Right lobe of liver (tissue), 6 donors: Measurements from ENCODE around the gene PZP. TPM values are rescaled to one million over a fixed set of nuclear protein-coding genes. Genes with fewer than 3 reads are reported as not detected.
A peak's percentile ranks its signal among the peaks of the same experiment; 100 is the strongest.
"Not testable (repeated sequence)": the region's sequence is repeated elsewhere in the genome, so short reads cannot be mapped to it uniquely, and the experiment has no call there.

Experiments used
- ATAC-seq, 4 donors: fragments of 200-7000 bp; cut with Tn5 transposase; one replicate each; pipeline ENCODE4 v1.9.1; 2020; ENCODE audit warnings: mild to moderate bottlenecking in 4 of 4, moderate library complexity in 4 of 4
- DNase-seq, 3 donors: peaks; one replicate each; pipeline ENCODE4 v3.0.0-alpha.2; 2020
- H3K27ac ChIP-seq, 3 donors: fragments of 200-600 bp; one replicate each; pipeline ENCODE4 v1.8.0; 2022
- H3K27me3 ChIP-seq, 2 donors: fragments of 200-600 bp; one replicate each; pipeline ENCODE4 v1.8.0; 2022
- H3K36me3 ChIP-seq, 4 donors: fragments of 200-600 bp; sonication (generic) in 1 of 4; one replicate each; pipeline versions ENCODE4 v1.5.1 to v1.8.0; 2017 to 2022; ENCODE audit warnings: control low read depth in 1 of 4
- H3K4me1 ChIP-seq, 4 donors: fragments of 200-600 bp; sonication (generic) in 1 of 4; one replicate each; pipeline versions ENCODE4 v1.5.1 to v1.8.0; 2017 to 2022; ENCODE audit warnings: control low read depth in 1 of 4
- H3K4me3 ChIP-seq, 3 donors: fragments of 200-600 bp; one replicate each; pipeline ENCODE4 v1.8.0; 2022
- H3K9me3 ChIP-seq, 4 donors: fragments of 200-600 bp; sonication (generic) in 1 of 4; one replicate each; pipeline versions ENCODE4 v1.5.1 to v1.8.0; 2017 to 2022; ENCODE audit warnings: control low read depth in 1 of 4
- POLR2A ChIP-seq: fragments of 450-650 bp; IDR thresholded peaks from one replicate; pipeline ENCODE4 v1.6.1; 2017; ENCODE audit warnings: antibody characterized with exemption, mild to moderate bottlenecking
- WGBS: methylation state at CpG from one replicate; pipeline ENCODE4 v1.1.6; 2018; ENCODE audit warnings: low coverage, low lambda C conversion rate; ENCODE audit not compliant: insufficient coverage; ENCODE audit errors: missing lambda C conversion rate; 5-methylcytosine and 5-hydroxymethylcytosine counted together
- intact Hi-C, 2 donors: fragments of 100-400 bp; cut with DNase I; formaldehyde crosslinking; loops; one replicate each; pipeline versions ENCODE4 v1.11.2 to v1.14.1; 2022
- total RNA-seq, 6 experiments: library from RNA; depleted of rRNA in 2 of 6; stranded (reverse); fragments of >200 nt in 2 of 6; fragmentation: NEBNext Ultra II Directional in 3 of 6; extraction: Animal tissue kit (Norgen Biotek cat#: 25700) in 3 of 6; gene quantifications; one replicate each; pipeline versions ENCODE4 v1.1.0 to v1.2.4, GENCODE V29; 2016 to 2023
- TF ChIP-seq, protein P1 (sequence below), 4 donors: fragments of 200-600 bp in 3 of 4; fragments of 450-650 bp in 1 of 4; IDR thresholded peaks; one replicate each; pipeline versions ENCODE4 v1.5.1 to v1.8.0; 2016 to 2022; ENCODE audit warnings: antibody characterized with exemption in 4 of 4, mild to moderate bottlenecking in 2 of 4
- donor health status: DM: no; HTN: yes; CAD: no.
- donor health status: DM: no; HTN: no; CAD: no.
- donor health status: DM: no; HTN: no; CAD: no.
- donor health status: DM: no; HTN: yes; CAD: no.
- donor health status: DM: no; HTN: yes; CAD: no.

The PZP gene
- total RNA-seq, 6 experiments from 2014 or later = 0.86 to 158 (median 11.1) TPM

GRCh38 chr12:9243999-9244649, 35.9 kb upstream of the PZP start:
- Histone ChIP-seq H3K4me3 (no peak overlapping the region), H3K9me3 (no peaks in the 10 kb centered on the region), H3K36me3 (no peaks in the 10 kb centered on the region), H3K27me3 (no peaks in the 10 kb centered on the region), H3K4me1 (peaks cover 0 to 25% (median 3%) of the 10 kb centered on the region in 4 donors), H3K27ac (peak overlapping the region; percentile 53 to 76 (median 69))
- WGBS = 12% methylated on average over 1 of the region's 1 CpG
- ATAC-seq = peak; percentile 51 to 65 (median 60)
- no peak for TF ChIP-seq POLR2A
- TF ChIP-seq, protein P1, sequence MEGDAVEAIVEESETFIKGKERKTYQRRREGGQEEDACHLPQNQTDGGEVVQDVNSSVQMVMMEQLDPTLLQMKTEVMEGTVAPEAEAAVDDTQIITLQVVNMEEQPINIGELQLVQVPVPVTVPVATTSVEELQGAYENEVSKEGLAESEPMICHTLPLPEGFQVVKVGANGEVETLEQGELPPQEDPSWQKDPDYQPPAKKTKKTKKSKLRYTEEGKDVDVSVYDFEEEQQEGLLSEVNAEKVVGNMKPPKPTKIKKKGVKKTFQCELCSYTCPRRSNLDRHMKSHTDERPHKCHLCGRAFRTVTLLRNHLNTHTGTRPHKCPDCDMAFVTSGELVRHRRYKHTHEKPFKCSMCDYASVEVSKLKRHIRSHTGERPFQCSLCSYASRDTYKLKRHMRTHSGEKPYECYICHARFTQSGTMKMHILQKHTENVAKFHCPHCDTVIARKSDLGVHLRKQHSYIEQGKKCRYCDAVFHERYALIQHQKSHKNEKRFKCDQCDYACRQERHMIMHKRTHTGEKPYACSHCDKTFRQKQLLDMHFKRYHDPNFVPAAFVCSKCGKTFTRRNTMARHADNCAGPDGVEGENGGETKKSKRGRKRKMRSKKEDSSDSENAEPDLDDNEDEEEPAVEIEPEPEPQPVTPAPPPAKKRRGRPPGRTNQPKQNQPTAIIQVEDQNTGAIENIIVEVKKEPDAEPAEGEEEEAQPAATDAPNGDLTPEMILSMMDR (IDR thresholded peaks at IDR 0.05) = no peak
- DNase-seq = no peak
- intact Hi-C loops = no loop called here

- DNase-seq (no peak), ATAC-seq (peak in 2 of 4 donors; percentile 22 to 38)
- intact Hi-C loops = no loop called here
- TF ChIP-seq, protein P1 (IDR thresholded peaks at IDR 0.05) = no peak
- no peak for TF ChIP-seq POLR2A
- Histone ChIP-seq H3K9me3 (no peaks in the 10 kb centered on the region), H3K4me3 (no peak overlapping the region), H3K4me1 (peaks cover 0 to 28% (median 3%) of the 10 kb centered on the region in 4 donors), H3K36me3 (no peaks in the 10 kb centered on the region), H3K27ac (peak overlapping the region in 1 of 3 donors; percentile 61), H3K27me3 (no peaks in the 10 kb centered on the region)
- WGBS = 79% methylated on average over 3 of the region's 3 CpGs
Observed at GRCh38 chr12:9241301-9241700, 33.1 kb upstream of the PZP start.

- Histone ChIP-seq H3K4me1 (peaks cover 0 to 28% (median 3%) of the 10 kb centered on the region in 4 donors), H3K27me3 (no peaks in the 10 kb centered on the region), H3K4me3 (peak overlapping the region in 2 of 3 donors; percentile 32 to 56), H3K27ac (peak overlapping the region in 2 of 3 donors; percentile 40 to 61), H3K9me3 (no peaks in the 10 kb centered on the region), H3K36me3 (no peaks in the 10 kb centered on the region)
- DNase-seq (no peak), ATAC-seq (peak in 3 of 4 donors; percentile 12 to 47 (median 29))
- WGBS = 68% methylated on average over 5 of the region's 5 CpGs
- no peak for TF ChIP-seq POLR2A
- TF ChIP-seq, protein P1 (IDR thresholded peaks at IDR 0.05) = no peak
- intact Hi-C loops = no loop called here
Observed at GRCh38 chr12:9240776-9241175, 32.6 kb upstream of the PZP start.

DNA sequence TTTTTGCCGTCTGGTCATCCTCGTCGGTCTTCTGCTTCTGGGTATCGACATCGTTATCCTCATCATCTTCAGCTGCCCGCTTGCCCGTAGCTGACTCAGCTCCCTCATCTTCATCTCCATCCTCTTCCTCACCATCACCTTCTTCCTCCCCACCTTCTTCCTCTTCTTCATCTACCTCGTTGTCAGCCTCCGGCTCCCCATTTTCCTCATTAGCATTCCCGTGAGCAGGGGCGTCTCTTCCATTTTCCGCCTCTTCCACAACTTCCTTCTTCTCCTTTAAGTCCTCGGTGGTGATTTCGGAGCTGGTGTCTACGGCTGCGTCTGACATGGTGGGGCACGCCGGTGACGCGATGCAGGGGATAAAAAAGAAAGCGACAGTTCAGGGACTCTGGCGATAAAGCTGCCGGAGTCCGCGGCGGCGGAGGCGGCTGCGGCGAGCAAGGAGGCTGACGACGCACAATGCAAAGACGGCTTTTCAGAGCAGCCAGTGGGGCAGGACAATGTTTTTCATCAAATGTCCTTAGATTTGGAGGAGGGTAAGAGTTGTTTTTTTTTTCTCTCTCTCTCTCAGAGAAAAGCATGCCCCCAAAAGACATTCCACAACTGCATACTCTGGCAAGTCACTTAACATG, 31.9 kb upstream of the PZP start:
- TF ChIP-seq POLR2A = peak; percentile 36
- H3K36me3 ChIP-seq, intact Hi-C loops, H3K27me3 ChIP-seq, H3K9me3 ChIP-seq: not testable (repeated sequence)
- Histone ChIP-seq H3K4me1 (peaks cover 0 to 27% (median 3%) of the 10 kb centered on the region in 4 donors), H3K4me3 (peak overlapping the region; percentile 32 to 56 (median 37)), H3K27ac (peak overlapping the region; percentile 40 to 61 (median 50))
- ATAC-seq (peak; percentile 22 to 59 (median 42)), DNase-seq (peak in 2 of 3 donors; percentile 30 to 54)
- WGBS = 19% methylated on average over 19 of the region's 33 CpGs

DNA sequence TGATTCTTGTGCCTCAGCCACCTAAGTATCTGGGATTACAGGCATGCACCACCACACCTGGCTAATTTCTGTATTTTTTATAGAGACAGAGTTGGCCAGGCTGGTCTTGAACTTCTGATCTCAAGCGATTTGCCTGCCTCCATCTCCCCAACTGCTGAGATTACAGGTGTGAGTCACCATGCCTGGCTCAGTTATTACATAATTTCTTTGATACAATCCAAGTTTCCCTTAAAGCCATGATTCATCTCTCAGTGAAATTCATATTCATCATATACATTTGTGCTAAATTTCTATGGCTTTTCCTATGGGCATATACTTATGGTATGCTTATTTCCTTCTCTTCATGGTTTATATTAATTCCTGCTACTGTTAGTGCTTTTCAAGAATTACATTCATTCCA, 29.1 kb upstream of the PZP start:
- intact Hi-C loops = no loop called here
- 70% methylated on average over 1 of the region's 1 CpG for WGBS
- Histone ChIP-seq H3K4me1 (peaks cover 0 to 13% (median 0%) of the 10 kb centered on the region in 4 donors), H3K9me3 (no peaks in the 10 kb centered on the region), H3K27ac (no peak overlapping the region), H3K36me3 (no peaks in the 10 kb centered on the region), H3K27me3 (no peaks in the 10 kb centered on the region), H3K4me3 (no peak overlapping the region)
- ATAC-seq (no peak), DNase-seq (no peak)
- no peak for TF ChIP-seq POLR2A
- TF ChIP-seq, protein P1 (IDR thresholded peaks at IDR 0.05) = no peak
